Measurements from ENCODE around the gene BARHL2. TPM values are rescaled to one million over a fixed set of nuclear protein-coding genes. Genes with fewer than 3 reads are reported as not detected.

The BARHL2 gene
- polyA plus RNA-seq, 2 of the 4 experiments (the other 2 are of a cell fraction): not detected

GRCh38 chr1:90704817-90705216 is 12.3 kb downstream of the BARHL2 start:
- Histone ChIP-seq H3K9me3 (no peaks in the 10 kb centered on the region), H3K4me2 (no peak overlapping the region), H3K4me1 (0 out of 3 replicates have a peak, but pooled peaks cover 3% of the 10 kb centered on the region), H3K4me3 (no peak overlapping the region), H3K27ac (no peak overlapping the region)
- TF ChIP-seq BHLHE40 (IDR thresholded peaks at IDR 0.05; ENCODE audit: low read depth, low read length) (no peak), PHF8 (IDR thresholded peaks at IDR 0.05; ENCODE audit: borderline replicate concordance, low read depth) (no peak), MAZ (IDR thresholded peaks at IDR 0.05; ENCODE audit: borderline replicate concordance, low read depth, low read length) (no peak), MAFK (IDR thresholded peaks at IDR 0.05; ENCODE audit: partially characterized antibody) (no peak), CBX2 (IDR thresholded peaks at IDR 0.05; ENCODE audit: borderline replicate concordance, low read depth) (no peak)
- FAIRE-seq: no peak
- CTCF ChIA-PET: no interaction called here
- POLR2A ChIA-PET: no interaction called here
- DNase-seq (ENCODE audit: low read depth in 1 of 2, low spot score in 1 of 2): no peak
- WGBS (ENCODE audit: missing lambda C conversion rate): 61% methylated on average over 14 of the region's 14 CpGs
- no peak for ATAC-seq

GRCh38 chr1:90694846-90695245 is 22.3 kb downstream of the BARHL2 start:
- TF ChIP-seq EP300 (IDR thresholded peaks at IDR 0.05): no peak
- no peak for TF ChIP-seq MYC (IDR thresholded peaks at IDR 0.05; ENCODE audit: borderline replicate concordance, low read length)
- TF ChIP-seq RFX5 (IDR thresholded peaks at IDR 0.05): no peak
- no peak for TF ChIP-seq HDAC2 (IDR thresholded peaks at IDR 0.05)
- no peak for TF ChIP-seq HMGXB4 (CRISPR knock-in tag; IDR thresholded peaks at IDR 0.05; ENCODE audit: borderline replicate concordance)
- no peak for TF ChIP-seq BCL3 (IDR thresholded peaks at IDR 0.05)
- TF ChIP-seq NPAS2 (CRISPR knock-in tag; IDR thresholded peaks at IDR 0.05; ENCODE audit: borderline replicate concordance): no peak
- no peak for TF ChIP-seq GATA3 (IDR thresholded peaks at IDR 0.05; ENCODE audit: borderline replicate concordance)
- no peak for TF ChIP-seq CBX2 (IDR thresholded peaks at IDR 0.05; ENCODE audit: borderline replicate concordance, low read depth)
- TF ChIP-seq KDM1A (IDR thresholded peaks at IDR 0.05; ENCODE audit: low read depth): no peak
- no peak for TF ChIP-seq MAZ (IDR thresholded peaks at IDR 0.05; ENCODE audit: borderline replicate concordance, low read depth, low read length)
- no peak for TF ChIP-seq RCOR1 (IDR thresholded peaks at IDR 0.05; ENCODE audit: low read depth, low read length)
- TF ChIP-seq JUN (IDR thresholded peaks at IDR 0.05): no peak
- no peak for TF ChIP-seq USF2 (IDR thresholded peaks at IDR 0.05)
- no peak for TF ChIP-seq HOXB5 (CRISPR knock-in tag; IDR thresholded peaks at IDR 0.05)
- no peak for TF ChIP-seq E2F6 (IDR thresholded peaks at IDR 0.05; ENCODE audit: borderline replicate concordance, low read depth)
- TF ChIP-seq EHMT2 (IDR thresholded peaks at IDR 0.05; ENCODE audit: low read depth): no peak
- TF ChIP-seq CHD2 (IDR thresholded peaks at IDR 0.05; ENCODE audit: low read length, partially characterized antibody): no peak
- H3K27ac ChIP-seq: no peak overlapping the region
- H3K9me3 ChIP-seq: no peaks in the 10 kb centered on the region
- no peak for FAIRE-seq
- POLR2A ChIA-PET: no interaction called here
- 0% methylated on average over 3 of the region's 3 CpGs for WGBS (ENCODE audit: missing lambda C conversion rate)
- no peaks in the 10 kb centered on the region for H3K4me1 ChIP-seq
- no peak for DNase-seq (ENCODE audit: low read depth in 1 of 2, low spot score in 1 of 2)
- no peak overlapping the region for H3K4me3 ChIP-seq
- no peak for ATAC-seq
- CTCF ChIA-PET: no interaction called here
- no peak overlapping the region for H3K4me2 ChIP-seq

Data from A549 (cell line).